BE2C (cell line): ENCODE measurements around the gene CERT1.

Experiments used
- DNase-seq: peaks from one replicate; pipeline ENCODE4 v3.0.0-alpha.2; 2020
- H3K27me3 ChIP-seq: fragments of 250-450 bp; sonication (Bioruptor Pico); 2 replicates; pipeline ENCODE4 v1.5.1; 2020; ENCODE audit warnings: mild to moderate bottlenecking
- H3K36me3 ChIP-seq: fragments of 250-450 bp; sonication (Bioruptor Pico); 2 replicates; pipeline ENCODE4 v1.5.1; 2020; ENCODE audit warnings: mild to moderate bottlenecking
- H3K4me1 ChIP-seq: fragments of 250-450 bp; sonication (Bioruptor Pico); 2 replicates; pipeline ENCODE4 v1.5.1; 2020
- H3K4me3 ChIP-seq: 2 replicates; pipeline ENCODE4 v1.5.1; 2011; ENCODE audit warnings: low read depth, low read length
- H3K9me3 ChIP-seq: fragments of 250-450 bp; sonication (Bioruptor Pico); 2 replicates; pipeline ENCODE4 v1.5.1; 2020
- TF ChIP-seq, protein P1 (sequence below): IDR thresholded peaks from 2 replicates; pipeline ENCODE4 v1.5.1; 2012; ENCODE audit warnings: mild to moderate bottlenecking, low read depth, low read length

Gene CERT1

DNA sequence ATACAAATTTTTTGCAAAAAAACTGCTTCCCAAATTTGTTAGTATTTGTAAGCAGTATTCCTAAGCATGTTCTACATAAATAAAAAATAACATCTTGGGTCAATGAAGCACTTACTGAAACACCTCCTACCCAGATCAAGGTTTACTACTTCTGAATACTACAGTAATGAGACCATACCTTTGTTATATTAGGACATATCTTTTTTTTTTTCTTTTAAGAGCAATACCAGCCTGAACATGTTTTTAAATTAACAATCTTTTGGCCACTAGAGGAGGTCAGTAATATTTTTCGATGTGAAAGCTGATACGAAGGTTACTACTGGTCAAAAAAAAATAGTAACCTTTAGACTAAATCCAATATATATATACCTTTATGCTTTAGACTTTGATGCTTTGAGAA, 72.7 kb downstream of the CERT1 start:
- TF ChIP-seq, protein P1, sequence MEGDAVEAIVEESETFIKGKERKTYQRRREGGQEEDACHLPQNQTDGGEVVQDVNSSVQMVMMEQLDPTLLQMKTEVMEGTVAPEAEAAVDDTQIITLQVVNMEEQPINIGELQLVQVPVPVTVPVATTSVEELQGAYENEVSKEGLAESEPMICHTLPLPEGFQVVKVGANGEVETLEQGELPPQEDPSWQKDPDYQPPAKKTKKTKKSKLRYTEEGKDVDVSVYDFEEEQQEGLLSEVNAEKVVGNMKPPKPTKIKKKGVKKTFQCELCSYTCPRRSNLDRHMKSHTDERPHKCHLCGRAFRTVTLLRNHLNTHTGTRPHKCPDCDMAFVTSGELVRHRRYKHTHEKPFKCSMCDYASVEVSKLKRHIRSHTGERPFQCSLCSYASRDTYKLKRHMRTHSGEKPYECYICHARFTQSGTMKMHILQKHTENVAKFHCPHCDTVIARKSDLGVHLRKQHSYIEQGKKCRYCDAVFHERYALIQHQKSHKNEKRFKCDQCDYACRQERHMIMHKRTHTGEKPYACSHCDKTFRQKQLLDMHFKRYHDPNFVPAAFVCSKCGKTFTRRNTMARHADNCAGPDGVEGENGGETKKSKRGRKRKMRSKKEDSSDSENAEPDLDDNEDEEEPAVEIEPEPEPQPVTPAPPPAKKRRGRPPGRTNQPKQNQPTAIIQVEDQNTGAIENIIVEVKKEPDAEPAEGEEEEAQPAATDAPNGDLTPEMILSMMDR: no peak
- H3K36me3 ChIP-seq: no peaks in the 10 kb centered on the region
- no peaks in the 10 kb centered on the region; the same call in 1 of the 2 replicates for H3K9me3 ChIP-seq
- H3K27me3 ChIP-seq: no peaks in the 10 kb centered on the region
- no peak overlapping the region for H3K4me3 ChIP-seq
- no peaks in the 10 kb centered on the region for H3K4me1 ChIP-seq
- no peak for DNase-seq

DNA sequence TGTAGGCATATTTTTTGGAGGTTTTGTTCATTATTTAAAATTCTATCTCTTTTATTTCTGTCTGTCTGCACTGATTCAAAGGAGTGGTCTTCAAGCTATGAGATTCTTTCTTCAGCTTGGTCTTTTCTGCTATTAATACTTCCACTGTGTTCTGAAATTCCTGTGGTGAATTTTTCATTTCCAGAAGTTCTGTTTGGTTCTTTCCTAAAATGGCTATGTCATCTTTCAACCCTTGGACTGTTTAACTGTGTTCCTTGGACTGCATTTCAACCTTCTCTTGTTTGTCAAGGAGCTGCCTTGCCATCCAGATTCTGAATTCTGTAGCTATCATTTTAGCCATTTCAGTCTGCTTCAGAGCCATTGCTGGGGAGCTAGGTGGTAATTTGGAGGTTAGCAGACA, 76.3 kb downstream of the CERT1 start:
- Histone ChIP-seq H3K4me1 (peaks cover 3% of the 10 kb centered on the region; the same call in 1 of the 2 replicates), H3K27me3 (no peaks in the 10 kb centered on the region), H3K9me3 (no peaks in the 10 kb centered on the region; the same call in 1 of the 2 replicates), H3K36me3 (peaks cover 3% of the 10 kb centered on the region), H3K4me3 (no peak overlapping the region)
- DNase-seq: no peak
- TF ChIP-seq, protein P1: no peak

DNA sequence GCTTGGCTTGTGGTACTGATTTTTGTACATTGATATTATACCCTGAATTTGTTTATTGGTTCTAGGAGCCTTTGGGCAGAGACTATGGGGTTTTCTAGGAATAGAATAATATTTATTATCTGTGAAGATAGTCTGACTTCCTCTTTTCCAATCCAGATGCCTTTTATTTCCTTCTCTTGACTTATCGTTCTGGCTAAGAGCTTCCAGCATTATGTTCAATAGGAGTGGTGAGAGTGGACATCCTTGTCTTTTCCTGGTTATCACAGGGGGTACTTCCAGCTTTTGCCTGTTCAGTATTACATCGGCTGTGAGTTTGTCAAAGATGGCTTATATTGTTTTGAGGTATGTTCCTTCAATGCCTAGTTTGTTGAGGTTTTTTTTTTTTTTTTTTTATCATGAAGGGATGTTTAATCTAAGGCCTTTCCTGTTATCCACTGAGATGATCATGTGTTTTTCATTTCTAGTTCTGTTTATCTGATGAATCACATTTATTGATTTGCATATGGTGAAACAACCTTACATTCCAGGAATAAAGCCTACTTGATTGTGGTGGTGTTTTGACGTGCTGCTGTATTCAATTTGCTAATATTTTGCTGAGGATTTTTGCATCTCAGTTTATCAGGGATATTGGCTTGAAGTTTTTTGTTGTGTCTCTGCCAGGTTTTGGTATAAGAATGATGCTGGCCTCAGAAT, 77.5 kb downstream of the CERT1 start:
- TF ChIP-seq, protein P1: no peak
- DNase-seq: no peak
- Histone ChIP-seq H3K9me3 (no peaks in the 10 kb centered on the region; the same call in 1 of the 2 replicates), H3K36me3 (peaks cover 3% of the 10 kb centered on the region), H3K4me1 (peaks cover 3% of the 10 kb centered on the region; the same call in 1 of the 2 replicates), H3K27me3 (no peaks in the 10 kb centered on the region), H3K4me3 (no peak overlapping the region)

DNA sequence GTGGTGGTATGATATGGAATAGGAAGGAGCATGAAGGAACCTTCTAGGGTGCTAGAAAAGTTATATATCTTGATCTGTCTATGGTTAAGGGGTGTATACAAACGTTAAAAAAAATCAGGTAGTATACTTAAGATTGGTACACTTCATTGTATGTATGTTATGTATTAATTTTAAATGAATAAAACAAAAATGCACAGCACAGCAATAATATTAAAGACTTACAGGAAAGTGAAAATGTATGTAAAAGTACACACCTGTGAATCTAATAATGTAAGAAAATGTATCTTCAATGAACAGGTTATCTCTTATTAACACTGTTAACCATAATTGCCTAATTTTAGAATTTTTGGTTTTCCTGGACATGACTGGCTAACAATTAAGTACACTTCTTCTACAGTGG, 97.2 kb downstream of the CERT1 start:
- Histone ChIP-seq H3K4me1 (peaks cover 3% of the 10 kb centered on the region; the same call in 1 of the 2 replicates), H3K36me3 (peaks cover 22% of the 10 kb centered on the region), H3K9me3 (no peaks in the 10 kb centered on the region), H3K27me3 (no peaks in the 10 kb centered on the region), H3K4me3 (no peak overlapping the region)
- no peak for DNase-seq
- TF ChIP-seq, protein P1: no peak

DNA sequence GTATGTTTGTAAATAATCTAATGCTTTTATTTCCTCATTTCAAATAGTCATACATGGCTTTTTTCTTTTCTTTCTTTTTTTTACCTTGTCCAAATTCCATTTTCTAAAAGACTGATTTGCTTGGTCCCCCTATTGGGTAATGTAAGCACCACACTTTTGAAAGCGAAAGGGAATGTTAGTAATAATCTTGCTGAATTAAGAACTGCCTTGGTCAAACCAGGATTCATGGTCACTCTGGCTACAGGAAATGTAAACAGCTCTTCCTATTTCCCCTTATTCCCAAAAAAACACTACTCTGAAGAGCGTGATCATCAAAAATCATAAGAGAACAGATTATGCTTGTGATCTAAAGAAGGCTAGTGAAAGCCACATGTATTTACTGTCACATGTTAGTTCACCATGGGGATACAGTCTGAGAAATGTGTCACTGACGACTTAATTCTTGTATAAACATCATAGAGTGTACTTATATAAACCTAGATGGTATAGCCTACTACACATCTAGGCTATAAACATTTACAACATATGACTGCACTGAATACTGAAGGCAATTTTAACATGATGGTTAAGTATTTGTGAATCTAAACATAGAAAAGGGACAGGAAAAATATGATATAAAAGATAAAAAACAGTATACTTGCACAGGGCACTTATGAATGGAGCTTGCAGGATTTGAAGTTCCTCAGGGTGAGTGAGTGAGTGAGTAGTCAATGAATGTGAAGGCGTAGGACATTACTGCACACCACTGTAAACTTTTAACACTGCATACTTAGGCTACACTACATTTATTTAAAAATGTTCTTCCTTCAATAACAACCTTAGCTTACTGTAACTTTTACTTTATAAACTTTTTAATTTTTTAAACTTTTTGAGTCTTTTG, 99.1 kb downstream of the CERT1 start:
- Histone ChIP-seq H3K36me3 (peaks cover 14% of the 10 kb centered on the region), H3K9me3 (no peaks in the 10 kb centered on the region), H3K27me3 (no peaks in the 10 kb centered on the region), H3K4me1 (peaks cover 3% of the 10 kb centered on the region; the same call in 1 of the 2 replicates), H3K4me3 (no peak overlapping the region)
- no peak for DNase-seq
- TF ChIP-seq, protein P1: no peak
